Ovary (tissue), 9 donors: ENCODE results near the gene TMEM131. TPM values are rescaled to one million over a fixed set of nuclear protein-coding genes. Genes with fewer than 3 reads are reported as not detected.

ENCODE experiments used
- DNase-seq, 5 donors: peaks; one replicate each; pipeline ENCODE4 v3.0.0-alpha.2; 2019 to 2020
- H3K27ac ChIP-seq, 2 donors: fragments of 200-600 bp; one replicate each; pipeline versions ENCODE4 v1.5.1 to v1.8.0; 2019 to 2022
- H3K27me3 ChIP-seq: fragments of 200-600 bp; one replicate; pipeline ENCODE4 v1.8.0; 2022
- H3K36me3 ChIP-seq: fragments of 200-600 bp; sonication (generic); one replicate; pipeline ENCODE4 v1.5.1; 2019
- H3K4me1 ChIP-seq: one replicate; pipeline ENCODE4 v1.8.1; 2013; ENCODE audit warnings: mild to moderate bottlenecking, moderate library complexity; ENCODE audit not compliant: insufficient read depth
- H3K4me3 ChIP-seq: fragments of 200-600 bp; sonication (generic); one replicate; pipeline ENCODE4 v1.5.1; 2017
- H3K9me3 ChIP-seq, 2 donors: fragments of 200-600 bp in 1 of 2; sonication (generic) in 1 of 2; one replicate each; pipeline versions ENCODE4 v1.5.1 to v1.8.1; 2013 to 2019; ENCODE audit warnings: mild to moderate bottlenecking in 1 of 2, moderate library complexity in 1 of 2
- EP300 ChIP-seq: sonication (generic); formaldehyde crosslinking; IDR thresholded peaks from one replicate; pipeline ENCODE4 v1.6.1; 2017; ENCODE audit warnings: antibody characterized with exemption
- POLR2A ChIP-seq: fragments of 450-650 bp; IDR thresholded peaks from one replicate; pipeline ENCODE4 v1.6.1; 2017; ENCODE audit warnings: antibody characterized with exemption, mild to moderate bottlenecking, moderate library complexity
- WGBS, 3 donors: extraction: QIAGEN DNeasy Blood & Tissue Kit in 1 of 3; methylation state at CpG; one replicate each; pipeline versions ENCODE4 v1.1.5 to v1.1.7; 2013 to 2017; 5-methylcytosine and 5-hydroxymethylcytosine counted together
- intact Hi-C, 4 donors: fragments of 100-400 bp; cut with DNase I; formaldehyde crosslinking; loops; one replicate each; pipeline versions ENCODE4 v1.11.0 to v1.15.1; 2022 to 2023
- polyA plus RNA-seq, 2 donors: library from polyadenylated mRNA; stranded (reverse); fragments of 200-250 nt in 1 of 2; fragments of 350-450 nt in 1 of 2; fragmentation: Illumina TruSeq in 1 of 2; extraction: RNeasy Lipid Tissue Mini Kit (QIAGEN cat#74804) in 1 of 2; gene quantifications; one replicate each; pipeline ENCODE4 v1.2.3, GENCODE V29; 2013 to 2014
- total RNA-seq, 7 donors: library from RNA; depleted of rRNA in 2 of 7; stranded (reverse); fragments of >200 nt in 2 of 7; fragmentation: NEBNext Ultra II Directional in 3 of 7; extraction: Animal tissue kit (Norgen Biotek cat#: 25700) in 3 of 7; gene quantifications; one replicate each; pipeline versions ENCODE4 v1.1.0 to v1.2.4, GENCODE V29; 2016 to 2023
- TF ChIP-seq, protein P1 (sequence below), 3 donors: fragments of 450-650 bp in 2 of 3; fragments of 200-600 bp in 1 of 3; IDR thresholded peaks; one replicate each; pipeline versions ENCODE4 v1.5.1 to v1.8.0; 2016 to 2022; ENCODE audit warnings: antibody characterized with exemption in 3 of 3, mild to moderate bottlenecking in 1 of 3
- donor health status: DM: no; HTN: no; CAD: no; lungs with moderate emphysema.
- donor health status: DM: no; HTN: no; CAD: no.
- donor health status: Bipolar disorder and iron deficiency.
- donor health status: DM: yes; HTN: yes; CAD: no.
- donor health status: DM: no; HTN: no; CAD: no.
- donor health status: DM: yes; HTN: yes; CAD: no.

TMEM131 gene
- total and polyA plus RNA-seq, 9 donors = 16.1 to 44.0 (median 38.4) TPM

GRCh38 chr2:97743913-97744312 lies 251.8 kb downstream of the TMEM131 start:
- WGBS, 3 donors = 95 to 98% (median 97%) methylated on average over 6 of the region's 6 CpGs
- Histone ChIP-seq H3K36me3 (no peaks in the 10 kb centered on the region), H3K4me3 (no peak overlapping the region), H3K27ac (no peak overlapping the region), H3K9me3 (no peaks in the 10 kb centered on the region), H3K4me1 (no peaks in the 10 kb centered on the region), H3K27me3 (no peaks in the 10 kb centered on the region)
- TF ChIP-seq, protein P1, sequence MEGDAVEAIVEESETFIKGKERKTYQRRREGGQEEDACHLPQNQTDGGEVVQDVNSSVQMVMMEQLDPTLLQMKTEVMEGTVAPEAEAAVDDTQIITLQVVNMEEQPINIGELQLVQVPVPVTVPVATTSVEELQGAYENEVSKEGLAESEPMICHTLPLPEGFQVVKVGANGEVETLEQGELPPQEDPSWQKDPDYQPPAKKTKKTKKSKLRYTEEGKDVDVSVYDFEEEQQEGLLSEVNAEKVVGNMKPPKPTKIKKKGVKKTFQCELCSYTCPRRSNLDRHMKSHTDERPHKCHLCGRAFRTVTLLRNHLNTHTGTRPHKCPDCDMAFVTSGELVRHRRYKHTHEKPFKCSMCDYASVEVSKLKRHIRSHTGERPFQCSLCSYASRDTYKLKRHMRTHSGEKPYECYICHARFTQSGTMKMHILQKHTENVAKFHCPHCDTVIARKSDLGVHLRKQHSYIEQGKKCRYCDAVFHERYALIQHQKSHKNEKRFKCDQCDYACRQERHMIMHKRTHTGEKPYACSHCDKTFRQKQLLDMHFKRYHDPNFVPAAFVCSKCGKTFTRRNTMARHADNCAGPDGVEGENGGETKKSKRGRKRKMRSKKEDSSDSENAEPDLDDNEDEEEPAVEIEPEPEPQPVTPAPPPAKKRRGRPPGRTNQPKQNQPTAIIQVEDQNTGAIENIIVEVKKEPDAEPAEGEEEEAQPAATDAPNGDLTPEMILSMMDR (IDR thresholded peaks at IDR 0.05) = no peak
- no peak for TF ChIP-seq EP300
- no peak for TF ChIP-seq POLR2A
- DNase-seq = no peak
- intact Hi-C loops = no loop called here

DNA sequence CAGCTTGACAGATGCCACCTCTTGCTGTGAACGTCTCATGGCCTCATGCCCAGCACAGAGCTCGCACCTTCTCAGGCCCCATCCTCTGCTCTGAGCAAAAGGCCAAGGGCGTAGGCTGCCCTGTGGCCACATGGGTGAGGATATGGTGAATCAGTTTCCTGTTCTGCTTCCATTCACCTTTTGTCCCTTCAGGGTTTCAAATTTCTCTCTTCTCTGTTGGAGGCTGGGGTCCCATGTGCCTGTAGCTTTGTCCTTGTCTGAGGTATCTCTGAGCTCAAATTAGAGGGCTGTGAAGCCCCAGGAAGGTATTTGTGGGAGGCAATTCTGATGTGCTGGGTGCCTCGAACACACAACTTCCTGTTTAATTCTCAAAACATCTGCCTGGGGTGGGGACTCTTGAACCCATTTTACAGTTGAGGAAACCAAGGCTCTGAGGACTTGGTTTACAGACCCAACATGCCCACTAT lies 253.3 kb downstream of the TMEM131 start:
- Histone ChIP-seq H3K9me3 (no peaks in the 10 kb centered on the region), H3K4me1 (no peaks in the 10 kb centered on the region), H3K27me3 (no peaks in the 10 kb centered on the region), H3K27ac (no peak overlapping the region), H3K36me3 (no peaks in the 10 kb centered on the region), H3K4me3 (no peak overlapping the region)
- TF ChIP-seq EP300 = no peak
- TF ChIP-seq, protein P1 (IDR thresholded peaks at IDR 0.05) = no peak
- TF ChIP-seq POLR2A = no peak
- DNase-seq = no peak
- intact Hi-C loops = no loop called here
- WGBS, 3 donors = 75 to 82% (median 80%) methylated on average over 4 of the region's 4 CpGs

DNA sequence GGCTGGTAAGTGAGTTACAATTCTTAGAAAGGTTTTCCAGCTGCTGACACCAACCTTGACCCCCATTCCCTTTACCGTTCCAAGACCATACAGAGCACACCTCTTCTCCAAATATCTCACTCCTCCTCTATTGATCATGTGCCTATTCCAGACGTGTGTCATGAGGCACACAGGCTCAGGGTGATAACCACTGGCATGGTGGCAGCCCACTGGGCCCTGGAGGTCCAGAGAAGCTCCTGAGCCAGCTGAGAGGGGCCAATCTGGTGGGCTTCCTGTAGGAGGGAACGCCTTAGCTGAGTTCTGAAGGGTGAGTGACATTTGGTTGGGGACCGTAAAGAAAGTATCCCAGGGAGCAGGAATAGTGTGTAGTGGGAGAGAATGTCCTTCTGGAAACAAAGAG lies 254.1 kb downstream of the TMEM131 start:
- DNase-seq = no peak
- H3K9me3 ChIP-seq = no peaks in the 10 kb centered on the region
- intact Hi-C loops = no loop called here
- H3K27ac ChIP-seq = no peak overlapping the region
- 50 to 61% (median 50%) methylated on average over 4 of the region's 4 CpGs for WGBS, 3 donors
- H3K4me1 ChIP-seq = no peaks in the 10 kb centered on the region
- TF ChIP-seq, protein P1 (IDR thresholded peaks at IDR 0.05) = no peak
- TF ChIP-seq EP300 = no peak
- no peak for TF ChIP-seq POLR2A
- no peaks in the 10 kb centered on the region for H3K27me3 ChIP-seq
- H3K4me3 ChIP-seq = no peak overlapping the region
- H3K36me3 ChIP-seq = no peaks in the 10 kb centered on the region

DNA sequence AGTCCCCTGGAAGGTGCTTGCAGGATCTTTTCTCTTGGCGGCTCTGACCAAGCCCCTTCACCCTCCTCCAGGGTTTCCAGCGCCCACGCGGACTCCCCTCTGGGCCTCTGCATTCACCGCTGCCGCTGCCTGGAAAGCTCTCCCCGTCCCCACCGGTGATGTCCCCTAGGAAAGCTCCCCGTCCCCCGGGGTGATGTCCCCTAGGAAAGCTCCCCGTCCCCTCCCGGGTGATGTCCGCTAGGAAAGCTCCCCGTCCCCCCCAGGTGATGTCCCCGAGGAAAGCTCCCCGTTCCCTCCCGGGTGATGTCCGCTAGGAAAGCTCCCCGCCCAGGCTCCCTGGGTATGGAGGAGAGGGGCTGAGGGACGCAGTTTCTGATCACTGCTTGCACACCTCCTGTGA lies 254.5 kb downstream of the TMEM131 start:
- no peak for DNase-seq
- no peak overlapping the region for H3K27ac ChIP-seq
- intact Hi-C loops = no loop called here
- no peaks in the 10 kb centered on the region for H3K9me3 ChIP-seq
- H3K36me3 ChIP-seq = no peaks in the 10 kb centered on the region
- no peak for TF ChIP-seq POLR2A
- TF ChIP-seq, protein P1 (IDR thresholded peaks at IDR 0.05) = no peak
- TF ChIP-seq EP300 = no peak
- H3K4me3 ChIP-seq = no peak overlapping the region
- H3K27me3 ChIP-seq = no peaks in the 10 kb centered on the region
- H3K4me1 ChIP-seq = no peaks in the 10 kb centered on the region
- WGBS, 3 donors = 83 to 89% (median 87%) methylated on average over 19 to 20 of the region's 20 CpGs
